HG02870 (cell line): Measurements from ENCODE around the gene STIL.
"Not testable (repeated sequence)": the region's sequence is repeated elsewhere in the genome, so short reads cannot be mapped to it uniquely, and the experiment has no call there.

ENCODE experiments used
- ATAC-seq: cut with Tn5 transposase; IDR thresholded peaks from one replicate; pipeline ENCODE4 v1.9.1; 2021; ENCODE audit warnings: mild to moderate bottlenecking, moderate library complexity; ENCODE audit not compliant: unreplicated experiment

Gene STIL

DNA sequence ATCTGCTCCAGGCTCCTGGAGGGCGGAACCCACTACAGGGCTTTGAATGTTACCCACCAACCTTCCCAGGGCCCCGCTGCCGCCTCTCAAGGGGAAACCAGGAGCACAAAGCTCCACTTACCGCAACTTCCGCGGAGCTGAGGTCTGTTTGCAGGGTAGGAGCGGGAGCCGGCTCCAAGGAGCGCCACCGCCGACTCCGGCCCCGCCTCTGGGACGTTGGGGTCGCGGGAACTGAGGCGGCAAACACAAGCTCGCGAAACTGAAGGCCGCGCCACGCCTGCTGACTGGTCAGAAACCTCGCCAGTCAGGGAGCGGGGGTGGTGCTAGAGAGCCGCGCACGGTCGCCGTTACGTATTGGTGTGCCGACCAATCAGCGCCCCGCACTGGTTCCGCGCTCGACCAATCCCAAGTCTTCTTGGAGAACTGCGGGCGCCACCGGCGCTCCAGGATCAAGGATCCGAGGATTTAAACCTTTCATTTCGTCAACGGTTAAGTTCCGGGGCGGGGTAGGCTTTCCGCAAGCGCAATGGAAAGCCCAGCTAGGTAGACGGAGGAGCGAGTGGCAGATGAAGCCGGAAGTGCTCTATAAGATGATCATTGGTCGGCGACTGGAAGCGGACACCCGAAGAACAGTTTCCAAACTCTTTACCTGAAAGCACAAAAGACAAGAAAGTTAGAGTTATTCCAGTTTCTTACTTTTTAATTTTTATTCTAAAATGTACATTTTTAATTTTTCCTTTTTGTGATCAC lies at the start of gene STIL:
Gene STIL, minus strand, starts transcription at position 233 of the 750 bp plus-strand sequence. CDS start 3,828 bp downstream, outside the sequence.
- peak; percentile 97 for ATAC-seq

DNA sequence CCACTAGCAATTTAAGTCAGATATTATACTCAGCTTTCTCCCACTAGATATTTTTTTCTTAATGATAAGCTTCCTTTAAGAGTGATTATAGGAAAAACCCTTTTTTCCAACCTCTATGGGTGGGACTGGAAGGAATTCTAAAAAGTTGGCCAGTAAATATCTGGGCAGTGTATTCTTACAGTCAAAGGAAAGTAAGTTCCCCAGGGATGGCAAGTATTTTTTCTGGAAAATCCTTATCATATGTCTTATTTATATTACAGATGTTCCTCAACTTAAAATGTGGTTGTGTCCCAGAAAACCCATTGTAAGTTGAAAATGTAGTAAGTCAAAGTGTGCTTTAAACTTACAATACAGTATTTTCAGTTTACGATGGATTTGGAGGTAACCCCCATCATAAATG lies 48.9 kb upstream of the STIL start:
- no peak for ATAC-seq

DNA sequence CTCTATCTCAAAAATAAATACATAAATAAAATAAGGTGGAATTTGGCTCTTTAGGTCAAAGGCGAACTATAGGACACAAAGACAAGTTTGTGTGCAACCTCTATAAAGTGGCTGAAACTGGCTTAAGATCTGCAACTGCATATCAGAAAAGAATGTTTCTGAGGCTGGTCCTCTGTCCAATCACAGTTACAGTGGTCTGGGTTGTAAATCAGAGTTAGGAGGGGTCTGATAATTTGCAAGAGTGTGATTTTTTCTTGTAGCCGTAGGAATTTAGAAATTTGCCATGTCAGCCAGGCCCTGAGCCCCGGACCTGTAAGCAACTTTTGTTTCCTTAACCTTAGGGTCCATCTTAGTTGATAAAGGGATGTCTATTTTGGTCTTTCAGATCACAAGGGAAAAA lies 47.4 kb upstream of the STIL start:
- no peak for ATAC-seq

DNA sequence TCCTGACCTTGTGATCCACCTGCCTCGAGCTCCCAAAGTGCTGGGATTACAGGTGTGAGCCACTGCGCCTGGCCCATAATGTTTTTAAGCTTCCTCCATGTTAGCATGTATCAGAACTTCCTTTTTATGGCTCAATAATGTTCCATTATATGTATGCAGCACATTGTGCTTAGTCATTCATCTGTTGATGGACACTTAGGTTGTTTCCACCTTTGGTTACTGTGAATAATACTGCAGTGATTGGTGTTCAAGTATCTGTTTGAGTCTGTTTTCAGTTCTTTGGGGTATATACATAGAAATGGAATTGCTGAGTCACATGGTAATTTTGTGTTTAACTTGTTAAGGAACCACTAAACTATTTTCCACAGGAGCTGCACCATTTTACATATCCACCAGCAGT lies 37.4 kb upstream of the STIL start:
- ATAC-seq: peak; percentile 94

DNA sequence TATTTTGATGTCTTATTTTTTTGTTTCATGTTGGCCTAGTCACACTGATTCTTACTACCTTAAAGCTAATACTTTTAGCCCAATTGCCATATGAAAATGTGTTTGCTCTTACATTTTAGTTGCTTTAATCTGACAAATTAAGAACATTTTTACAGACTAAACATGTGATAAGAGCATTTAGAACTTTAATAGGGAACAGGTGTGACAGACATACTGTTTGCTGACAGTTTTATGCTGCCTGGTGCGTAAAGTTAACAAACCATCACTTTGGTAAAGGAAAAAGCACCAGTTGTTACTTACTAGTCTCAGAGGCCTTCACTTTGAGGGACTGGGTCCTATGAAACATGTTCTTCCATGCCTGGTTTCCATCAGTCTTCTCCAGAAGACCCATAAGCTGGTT lies 34.3 kb upstream of the STIL start:
- ATAC-seq: no peak

DNA sequence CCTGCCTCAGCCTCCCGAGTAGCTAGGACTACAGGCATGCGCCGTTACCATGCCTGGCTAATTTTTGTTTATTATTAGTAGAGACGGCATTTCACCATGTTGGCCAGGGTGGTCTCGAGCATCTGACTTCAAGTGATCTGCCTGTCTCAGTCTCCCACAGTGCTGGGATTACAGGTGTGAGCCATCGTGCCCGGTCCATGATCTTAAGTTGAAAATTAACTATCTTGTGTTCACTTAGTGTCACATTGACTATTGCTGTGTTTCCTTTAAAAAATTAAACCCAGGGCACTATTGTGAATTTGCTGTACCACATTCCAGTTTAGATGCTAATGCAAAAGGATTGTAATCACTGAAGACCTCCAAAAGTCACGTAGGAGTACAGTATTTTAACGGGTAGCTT lies 33.8 kb upstream of the STIL start:
- ATAC-seq: no peak

DNA sequence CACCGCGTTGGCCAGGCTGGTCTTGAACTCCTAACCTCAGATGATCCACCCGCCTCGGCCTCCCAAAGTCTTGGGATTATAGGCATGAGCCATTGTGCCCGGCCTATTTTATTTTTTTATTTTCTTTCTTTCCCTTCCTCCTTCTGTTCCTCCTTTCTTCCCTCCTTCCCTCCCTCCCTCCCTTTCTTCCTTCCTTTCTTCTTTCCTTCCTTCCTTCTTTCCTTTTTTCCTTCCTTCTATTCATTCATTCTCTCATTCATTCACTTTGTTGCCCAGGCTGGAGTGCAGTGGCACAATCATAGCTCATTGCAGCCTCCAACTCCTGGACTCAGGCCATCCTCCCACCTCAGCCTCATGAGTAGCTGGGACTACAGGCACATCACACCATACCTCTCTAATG lies 33.0 kb upstream of the STIL start:
- ATAC-seq: not testable (repeated sequence)

DNA sequence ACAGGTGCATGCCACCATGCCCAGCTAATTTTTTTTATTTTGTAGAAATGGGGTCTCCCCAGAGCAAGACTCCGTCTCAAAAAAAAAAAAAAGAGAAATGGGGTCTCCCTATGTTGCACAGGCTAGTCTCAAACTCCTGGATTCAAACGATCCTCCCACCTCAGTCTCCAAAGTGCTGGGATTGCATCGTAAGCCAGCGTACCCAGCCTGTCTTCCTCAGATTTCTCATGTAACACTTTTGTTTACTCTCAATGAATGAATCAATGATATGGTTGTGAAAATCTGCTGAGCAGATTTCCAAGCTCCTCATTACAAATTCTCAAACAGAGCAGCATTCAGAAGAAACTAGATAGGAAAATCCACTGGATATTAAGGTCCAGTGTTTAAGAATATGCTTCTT lies 26.3 kb upstream of the STIL start:
- no peak for ATAC-seq

DNA sequence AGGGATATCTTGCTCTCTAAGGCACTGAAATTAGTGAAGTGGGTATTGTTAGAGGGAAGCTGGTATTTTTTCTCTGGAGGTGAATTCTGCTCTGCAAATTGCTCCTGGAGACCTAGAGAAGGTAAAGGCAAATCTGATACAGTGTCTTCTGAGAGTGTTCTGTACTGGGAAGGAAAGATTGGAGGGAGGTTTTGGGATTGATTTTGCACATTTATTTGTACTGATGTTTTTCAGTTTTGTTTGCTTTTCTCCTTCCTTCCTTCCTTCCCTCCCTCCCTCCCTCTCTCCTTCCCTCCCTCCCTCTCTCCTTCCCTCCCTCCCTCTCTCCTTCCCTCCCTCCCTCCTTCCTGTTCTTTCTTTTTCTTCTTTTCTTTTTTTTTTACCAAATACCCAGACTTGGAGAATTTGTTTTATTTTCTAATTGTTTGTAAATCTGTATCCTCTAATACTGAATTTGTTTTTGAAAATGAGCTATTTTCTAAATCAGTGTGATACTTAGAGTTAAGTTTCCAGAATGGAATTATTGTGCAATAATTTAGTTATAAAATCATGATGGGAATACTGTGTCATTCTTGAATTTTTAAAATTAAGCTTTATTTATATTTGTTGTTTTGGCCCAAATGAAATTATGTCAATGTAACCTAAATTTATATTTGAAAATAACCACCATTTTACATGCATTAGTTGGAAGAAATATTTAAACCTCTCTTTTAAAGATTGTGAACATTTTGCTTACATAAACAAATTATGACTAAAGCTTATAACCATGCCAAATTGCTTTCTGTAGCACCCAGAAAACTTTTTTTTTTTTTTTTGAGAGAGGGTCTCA lies 24.5 kb upstream of the STIL start:
- no peak for ATAC-seq

DNA sequence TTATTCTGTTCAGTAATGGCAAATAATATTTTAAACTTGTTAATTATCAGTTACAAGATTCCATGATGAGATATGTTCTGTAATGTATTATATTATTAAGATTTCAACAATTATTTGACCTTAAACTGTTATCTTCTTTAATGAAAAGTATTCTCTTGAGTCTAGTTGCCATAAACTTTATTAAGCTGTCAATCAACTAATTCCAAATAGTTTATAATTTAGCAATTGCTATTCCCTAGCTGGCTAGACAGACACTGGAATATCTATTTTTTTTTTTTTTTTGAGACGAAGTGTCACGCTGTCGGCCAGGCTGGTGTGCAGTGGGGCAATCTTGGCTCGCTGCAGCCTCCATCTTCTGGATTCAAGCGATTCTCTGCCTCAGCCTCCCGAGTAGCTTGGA lies 23.4 kb upstream of the STIL start:
- ATAC-seq: no peak

DNA sequence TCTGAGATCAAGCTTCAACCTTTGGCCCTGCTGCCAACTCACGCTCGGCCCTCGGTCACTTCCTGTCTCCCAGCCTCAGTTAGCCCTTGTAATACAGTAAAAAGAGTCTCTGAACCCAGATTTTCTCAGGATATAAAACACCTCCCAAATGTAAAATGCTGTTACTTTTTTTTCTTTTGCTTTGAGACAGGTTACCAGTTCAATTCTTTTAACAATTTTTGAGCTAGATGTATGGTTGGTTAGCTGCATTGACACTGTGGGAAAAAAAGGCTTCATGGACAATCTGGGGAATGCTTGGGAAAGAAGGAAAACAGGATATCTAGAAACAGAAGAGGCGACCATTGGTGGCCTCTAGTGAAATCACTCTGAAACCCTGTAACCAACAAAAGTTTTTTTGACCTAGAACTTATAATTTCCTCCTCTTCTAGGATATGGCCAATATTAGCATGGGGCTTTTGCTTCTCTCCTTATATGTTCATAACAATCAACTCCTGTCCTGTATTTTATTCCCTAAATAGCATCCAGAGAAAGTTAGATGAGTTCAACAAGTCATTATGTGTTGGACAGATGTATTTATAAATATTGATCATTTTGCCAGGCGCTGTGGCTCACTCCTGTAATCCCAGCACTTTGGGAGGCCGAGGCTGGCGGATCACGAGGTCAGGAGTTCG lies 21.0 kb upstream of the STIL start:
- no peak for ATAC-seq

DNA sequence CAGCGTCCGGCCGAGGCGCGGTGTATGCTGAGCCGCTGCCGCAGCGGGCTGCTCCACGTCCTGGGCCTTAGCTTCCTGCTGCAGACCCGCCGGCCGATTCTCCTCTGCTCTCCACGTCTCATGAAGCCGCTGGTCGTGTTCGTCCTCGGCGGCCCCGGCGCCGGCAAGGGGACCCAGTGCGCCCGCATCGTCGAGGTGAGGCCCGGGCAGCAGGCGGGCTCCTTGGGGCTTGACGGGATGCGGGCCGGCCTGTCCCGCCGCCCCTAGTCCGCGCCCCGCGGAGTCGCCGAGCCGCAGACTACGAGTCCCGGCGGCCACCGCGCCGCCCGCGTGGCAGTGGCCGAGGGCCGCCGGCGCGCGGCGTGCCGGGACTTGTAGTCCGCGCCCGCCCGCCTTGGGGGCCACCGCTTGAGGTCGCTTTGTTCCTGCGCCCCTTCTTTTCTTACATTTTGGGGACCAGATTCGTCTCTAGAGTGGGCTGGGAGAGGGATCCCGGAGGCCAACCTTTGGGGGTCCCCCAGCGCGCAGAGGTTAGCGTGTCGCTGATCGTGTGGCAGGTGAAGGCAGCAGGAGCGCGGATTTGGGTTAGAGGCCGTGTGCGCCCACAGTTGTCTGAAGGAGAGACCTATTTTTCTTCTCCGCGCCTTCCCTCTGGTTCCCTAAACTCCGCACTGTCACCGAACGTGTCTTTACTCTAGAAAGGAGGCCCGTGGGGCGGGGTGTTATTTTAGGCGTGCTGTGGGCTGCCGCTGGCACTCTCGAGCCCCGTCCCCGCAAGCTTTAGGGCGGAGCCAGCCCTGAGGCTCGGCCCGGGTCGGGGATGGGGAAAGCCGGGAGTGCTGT lies 20.2 kb upstream of the STIL start:
- ATAC-seq: peak; percentile 72

DNA sequence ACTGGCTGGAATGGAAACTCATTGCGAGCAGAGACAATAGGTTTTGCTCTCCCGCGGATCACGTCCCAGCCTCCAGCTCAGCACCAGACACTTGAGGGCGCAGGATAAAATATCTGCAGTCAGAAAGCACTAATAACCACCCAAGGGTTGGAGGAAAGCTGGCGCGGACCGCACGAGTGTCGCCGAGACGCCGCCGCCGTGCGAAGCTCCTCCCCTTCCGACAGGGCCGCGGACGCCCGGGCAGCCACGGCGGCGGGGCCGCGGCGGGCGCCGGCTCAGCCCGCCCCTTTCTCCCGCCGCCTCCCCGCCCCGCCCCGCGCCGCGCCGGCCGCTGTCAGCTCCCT lies 19.6 kb upstream of the STIL start, which contains the start of gene CMPK1:
Gene CMPK1, plus strand, starts transcription at position 213 of the 344 bp plus-strand sequence. CDS start 156 bp downstream, outside the sequence.
- ATAC-seq: peak; percentile 70

DNA sequence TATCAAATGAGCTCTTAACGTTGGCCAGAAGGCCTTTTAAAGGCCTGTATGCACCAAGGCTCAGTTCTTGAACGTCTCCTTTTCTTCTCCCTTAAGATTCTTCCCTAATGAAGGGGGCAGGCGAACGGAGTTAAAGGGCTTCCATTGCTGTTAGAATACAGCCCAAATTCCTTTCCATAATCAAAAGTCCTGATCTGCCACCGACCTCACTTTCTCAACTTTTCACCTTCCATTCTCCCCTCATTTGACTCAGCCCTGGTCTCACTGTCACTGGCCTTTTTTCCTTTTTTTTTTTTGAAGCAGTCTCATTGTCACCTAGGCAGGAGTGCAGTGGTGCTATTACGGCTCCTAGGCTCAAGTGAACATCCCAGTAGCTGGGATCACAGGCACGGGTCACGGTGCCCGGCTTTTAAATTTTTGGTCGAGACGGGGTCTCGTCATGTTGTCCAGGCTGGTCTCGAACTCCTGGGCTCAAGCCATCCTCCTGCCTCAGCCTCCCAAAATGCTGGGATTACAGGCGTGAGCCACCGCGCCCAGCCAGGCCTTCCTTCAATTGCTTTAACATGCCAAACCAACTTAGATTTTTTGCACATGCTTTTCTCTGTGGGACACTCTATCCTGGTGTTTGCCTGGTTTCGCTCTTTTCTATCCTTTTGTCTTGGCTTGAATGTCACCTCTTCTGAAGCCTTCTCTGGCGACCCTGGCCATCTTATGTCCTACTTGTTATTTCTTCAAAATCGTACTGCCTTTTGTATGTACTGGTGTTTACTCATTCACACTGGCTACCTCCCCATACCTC lies 19.0 kb upstream of the STIL start:
- no peak for ATAC-seq

DNA sequence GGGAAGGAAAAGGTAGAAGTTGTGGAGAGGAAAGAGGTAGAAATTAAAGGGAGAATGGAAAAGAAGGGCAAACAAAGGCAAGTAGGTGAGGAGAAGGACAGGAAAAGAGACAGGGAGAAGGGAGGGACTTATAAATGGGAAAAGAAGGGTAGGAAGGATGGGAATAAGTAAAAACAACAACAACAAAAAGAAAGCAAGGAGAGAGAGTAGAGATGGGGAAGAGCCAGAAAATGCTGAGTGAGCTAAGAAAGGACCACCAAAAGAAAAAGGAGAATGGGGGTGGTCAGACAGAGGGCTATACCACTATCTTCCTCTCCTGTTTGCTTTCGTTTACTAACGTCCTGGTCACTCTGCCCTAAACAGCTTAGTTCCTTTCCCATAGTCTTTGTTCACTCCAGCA lies 17.9 kb upstream of the STIL start:
- no peak for ATAC-seq

DNA sequence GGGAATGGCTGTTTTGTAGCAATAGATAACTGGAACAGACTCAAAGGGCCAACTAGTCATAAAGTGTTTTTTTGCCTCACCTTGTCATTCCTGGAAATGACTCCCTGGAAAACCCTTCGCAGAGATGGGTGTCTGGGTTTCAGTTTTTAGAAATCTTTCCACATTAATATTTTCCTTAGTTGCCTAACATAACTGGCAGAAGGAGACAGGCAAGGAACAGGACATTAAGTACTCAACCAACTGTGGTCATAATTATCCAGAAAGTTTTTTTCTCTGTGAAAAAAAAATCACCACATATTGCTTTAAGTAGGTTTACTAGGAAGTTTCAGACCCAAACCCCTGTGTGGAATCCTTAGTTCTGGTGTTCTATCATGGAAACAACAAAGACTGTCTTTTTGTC lies 16.3 kb upstream of the STIL start:
- ATAC-seq: no peak

DNA sequence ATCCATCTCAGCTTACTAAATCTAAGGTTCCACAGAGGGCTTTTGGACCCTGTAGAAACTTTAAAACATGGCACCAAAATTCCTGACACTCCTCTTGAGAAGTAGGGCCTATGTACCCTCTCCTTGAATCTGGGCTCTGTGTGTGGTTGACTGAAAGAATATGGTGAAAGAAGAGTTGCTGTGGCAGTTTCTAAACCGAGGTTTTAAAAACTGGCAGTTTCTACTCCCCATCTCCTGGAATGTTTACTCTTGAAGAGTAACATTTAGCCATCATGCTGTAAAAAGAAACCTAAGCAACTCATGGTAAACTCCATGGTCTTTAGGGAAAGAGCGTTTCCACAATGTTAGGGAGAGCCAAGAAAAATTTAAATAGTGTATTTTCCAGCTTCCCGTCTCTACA lies 15.0 kb upstream of the STIL start:
- no peak for ATAC-seq

DNA sequence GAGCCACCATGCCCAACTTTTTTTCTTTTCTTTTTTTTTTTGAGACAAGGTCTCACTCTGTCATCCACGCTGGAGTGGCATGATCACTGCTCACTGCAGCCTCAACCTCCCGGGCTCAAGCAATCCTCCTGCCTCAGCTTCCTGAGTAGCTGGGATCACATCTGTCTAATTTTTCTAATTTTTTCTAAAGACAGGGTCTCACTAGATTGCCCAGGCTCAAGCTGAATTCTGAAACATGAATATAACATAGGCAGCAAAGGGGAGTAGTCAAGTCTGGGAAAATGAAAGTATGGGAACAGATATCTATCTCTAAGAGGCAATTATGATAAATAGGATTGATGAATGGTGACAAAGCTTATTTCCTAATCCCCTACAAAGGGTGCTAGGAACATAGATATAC lies 12.3 kb upstream of the STIL start:
- ATAC-seq: no peak

DNA sequence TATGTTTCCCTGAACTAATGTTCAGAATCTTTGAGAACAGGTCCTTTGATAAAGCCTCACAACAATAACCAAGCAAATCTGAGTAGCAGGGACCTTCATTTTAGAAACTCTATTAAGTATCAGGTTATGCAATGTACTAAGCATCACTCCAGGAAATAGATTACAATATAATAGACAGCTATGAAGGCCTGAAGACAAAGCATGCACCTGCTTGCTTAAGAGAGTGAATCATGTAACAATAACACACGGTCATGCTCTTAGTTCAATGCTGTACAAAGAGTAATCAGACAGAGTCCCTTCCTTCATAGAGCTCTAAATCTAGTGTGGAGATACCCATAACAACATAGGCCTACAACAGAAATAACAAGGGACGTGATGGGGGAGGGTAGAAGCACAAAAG lies 11.6 kb upstream of the STIL start:
- ATAC-seq: no peak

DNA sequence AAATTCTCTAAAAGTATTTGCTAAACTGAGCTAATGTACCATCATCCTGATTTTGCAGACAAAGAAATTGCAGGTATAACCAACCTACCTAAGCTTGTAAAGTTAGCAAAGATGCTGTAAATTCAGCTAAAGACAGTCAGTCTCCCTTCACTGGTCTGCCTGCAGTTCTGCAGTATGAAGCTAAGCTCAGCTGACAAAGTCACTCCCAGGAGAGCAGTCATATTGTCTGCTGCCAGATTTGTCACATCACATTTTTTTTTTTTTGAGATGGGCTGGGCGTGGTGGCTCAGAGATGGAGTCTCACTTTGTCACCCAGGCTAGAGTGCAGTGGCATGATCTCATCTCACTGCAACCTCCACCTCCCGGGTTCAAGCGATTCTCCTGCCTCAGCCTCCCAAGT lies 10.7 kb upstream of the STIL start:
- ATAC-seq: no peak
